ENCODE data around the gene SPANXN3. TPM values are rescaled to one million over a fixed set of nuclear protein-coding genes. Genes with fewer than 3 reads are reported as not detected.
A peak's percentile ranks its signal among the peaks of the same experiment; 100 is the strongest.
"Not testable (repeated sequence)": the region's sequence is repeated elsewhere in the genome, so short reads cannot be mapped to it uniquely, and the experiment has no call there.

SPANXN3 gene
- not detected for polyA plus RNA-seq (ENCODE audit: insufficient read length in 3 of 3)

DNA sequence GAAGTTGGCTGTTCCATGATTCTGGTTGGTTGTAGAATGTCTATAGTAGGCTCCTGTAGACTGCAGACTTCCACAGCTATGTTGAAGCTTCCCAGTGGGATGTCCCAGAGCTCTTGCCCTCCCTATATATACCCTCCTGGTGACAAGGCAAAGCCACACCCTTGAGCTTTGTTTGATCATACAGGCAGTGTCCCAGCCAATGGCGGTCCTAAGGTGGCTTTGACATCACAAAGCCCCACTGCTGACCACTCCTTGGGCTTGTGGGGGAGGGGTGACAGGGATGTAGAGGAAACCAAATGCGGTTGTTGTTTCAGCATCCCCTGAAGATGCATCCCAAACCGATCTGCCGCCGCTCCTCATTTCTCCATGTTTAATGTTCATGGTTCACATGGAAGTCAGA, at the start of gene SPANXN3:
Gene SPANXN3, minus strand, starts transcription at position 101 of the 400 bp plus-strand sequence. Its CDS starts 84 bp downstream, at position 17.
- not testable (repeated sequence) for DNase-seq (ENCODE audit: low read depth in 3 of 3, low spot score in 2 of 3)

- no peak for DNase-seq (ENCODE audit: low read depth in 3 of 3, low spot score in 2 of 3)
Observed at GRCh38 chrX:143536176-143536575, 18.9 kb upstream of the SPANXN3 start.

DNA sequence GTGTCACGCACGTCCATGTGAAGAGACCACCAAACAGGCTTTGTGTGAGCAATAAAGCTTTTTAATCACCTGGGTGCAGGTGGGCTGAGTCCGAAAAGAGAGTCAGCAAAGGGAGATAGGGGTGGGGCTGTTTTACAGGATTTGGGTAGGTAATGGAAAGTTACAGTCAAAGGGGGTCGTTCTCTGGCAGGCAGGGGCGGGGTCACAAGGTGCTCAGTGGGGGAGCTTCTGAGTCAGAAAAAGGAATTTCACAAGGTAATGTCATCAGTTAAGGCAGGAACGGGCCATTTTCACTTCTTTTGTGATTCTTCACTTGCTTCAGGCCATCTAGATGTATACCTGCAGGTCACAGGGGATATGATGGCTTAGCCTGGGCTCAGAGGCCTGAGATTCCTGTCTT, 15.1 kb downstream of the SPANXN3 start:
- DNase-seq (ENCODE audit: low read depth in 3 of 3, low spot score in 2 of 3) = not testable (repeated sequence)

- no peak for DNase-seq (ENCODE audit: low read depth in 3 of 3, low spot score in 2 of 3)
Observed at GRCh38 chrX:143500751-143501150, 16.5 kb downstream of the SPANXN3 start.

GRCh38 chrX:143486105-143486504, 31.2 kb downstream of the SPANXN3 start:
- no peak for DNase-seq (ENCODE audit: low read depth in 3 of 3, low spot score in 2 of 3)

- DNase-seq (ENCODE audit: low read depth in 3 of 3, low spot score in 2 of 3) = no peak
Observed at GRCh38 chrX:143476751-143477150, 40.5 kb downstream of the SPANXN3 start.

GRCh38 chrX:143472347-143472938, 44.8 kb downstream of the SPANXN3 start:
- DNase-seq (ENCODE audit: low read depth in 3 of 3, low spot score in 2 of 3) = no peak

DNA sequence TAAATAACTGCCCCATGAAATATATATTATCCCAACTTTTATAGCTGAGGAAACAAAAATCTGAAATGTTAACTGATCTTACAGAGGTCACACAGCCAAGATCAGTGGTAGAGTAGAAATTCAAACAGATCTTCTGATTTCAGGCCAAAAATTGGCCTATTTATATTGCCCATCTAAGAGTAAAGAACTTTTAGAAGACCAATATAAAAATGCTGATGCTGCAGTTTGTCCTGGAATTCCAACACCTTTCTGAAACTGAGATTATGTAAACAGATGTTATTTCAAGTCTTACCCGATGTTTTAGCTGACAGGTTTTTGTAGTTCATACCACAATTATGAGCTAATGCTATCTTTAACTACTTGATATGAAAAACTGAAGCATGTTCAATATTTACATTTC, 51.1 kb downstream of the SPANXN3 start:
- DNase-seq (ENCODE audit: low read depth in 3 of 3, low spot score in 2 of 3) = no peak

DNA sequence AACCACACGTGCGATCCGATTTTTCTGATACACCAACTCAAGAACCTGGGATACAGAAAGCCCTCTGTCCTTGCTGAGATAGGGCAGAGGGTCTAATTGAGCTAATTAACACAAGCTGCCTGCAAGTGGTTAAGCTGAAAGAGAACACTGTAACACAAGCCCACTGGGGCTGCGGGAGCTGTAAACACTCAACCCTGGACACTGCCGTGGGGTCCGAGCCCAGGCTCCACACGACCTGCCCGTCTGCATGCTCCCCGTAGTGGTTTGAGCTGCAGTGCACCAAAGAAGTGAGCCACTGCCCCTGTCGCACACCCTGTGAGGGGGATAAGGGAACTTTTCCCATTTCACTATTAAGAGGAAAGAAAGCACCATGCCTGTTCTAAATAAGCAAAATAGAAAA, 54.6 kb downstream of the SPANXN3 start:
- no peak for DNase-seq (ENCODE audit: low read depth in 3 of 3, low spot score in 2 of 3)

GRCh38 chrX:143461606-143462005, 55.7 kb downstream of the SPANXN3 start:
- peak in 1 of 3 donors; percentile 27 for DNase-seq (ENCODE audit: low read depth in 3 of 3, low spot score in 2 of 3)

Other genes starting within 250 kb of the SPANXN3 start
- 10 to 100 TPM; 14.7 to 18.3 (median 17.9) TPM for gene SLITRK4, start 118.6 kb upstream of the SPANXN3 start, polyA plus RNA-seq (ENCODE audit: insufficient read length in 3 of 3)
- gene SPANXN2, start 203.3 kb upstream of the SPANXN3 start, polyA plus RNA-seq (ENCODE audit: insufficient read length in 3 of 3) = not detected

All from right renal cortex interstitium (tissue), 3 donors.